ENCODE results near the gene PGBD5. TPM values are rescaled to one million over a fixed set of nuclear protein-coding genes. Genes with fewer than 3 reads are reported as not detected.
"Not testable (repeated sequence)": the region's sequence is repeated elsewhere in the genome, so short reads cannot be mapped to it uniquely, and the experiment has no call there.

Gene PGBD5
- polyA plus RNA-seq (2012; ENCODE audit: insufficient read depth, insufficient read length), result 3.4 TPM

GRCh38 chr1:230426246-230427093, at the start of gene PGBD5:
Gene PGBD5, minus strand, starts transcription at chr1:230426332. Its CDS starts 404 bp downstream, at chr1:230425928.
- no peak for DNase-seq (ENCODE audit: low read depth, low spot score)
- peak within 1 kb of the TSS; percentile 55 for H3K4me3 ChIP-seq (ENCODE audit: low read length)

GRCh38 chr1:230474924-230475323, 48.8 kb upstream of the PGBD5 start:
- DNase-seq (ENCODE audit: low read depth, low spot score); H3K4me3 ChIP-seq (ENCODE audit: low read length): not testable (repeated sequence)

- not testable (repeated sequence) for H3K4me3 ChIP-seq (ENCODE audit: low read length); DNase-seq (ENCODE audit: low read depth, low spot score)
Measured at GRCh38 chr1:230470750-230471149, 44.6 kb upstream of the PGBD5 start.

- no peak overlapping the region for H3K4me3 ChIP-seq (ENCODE audit: low read length)
Measured at GRCh38 chr1:230469271-230469670, 43.1 kb upstream of the PGBD5 start.

GRCh38 chr1:230465691-230466090, 39.6 kb upstream of the PGBD5 start:
- H3K4me3 ChIP-seq (ENCODE audit: low read length), result no peak overlapping the region
- no peak for DNase-seq (ENCODE audit: low read depth, low spot score)

More at GRCh38 chr1:230469271-230469670, 43.1 kb upstream of the PGBD5 start:
- no peak for DNase-seq (ENCODE audit: low read depth, low spot score)

GRCh38 chr1:230464671-230465070, 38.5 kb upstream of the PGBD5 start:
- H3K4me3 ChIP-seq (ENCODE audit: low read length), result no peak overlapping the region
- DNase-seq (ENCODE audit: low read depth, low spot score), result no peak

- no peak for DNase-seq (ENCODE audit: low read depth, low spot score)
- H3K4me3 ChIP-seq (ENCODE audit: low read length), result no peak overlapping the region
Measured at GRCh38 chr1:230463760-230464159, 37.6 kb upstream of the PGBD5 start.

GRCh38 chr1:230463326-230463725, 37.2 kb upstream of the PGBD5 start:
- DNase-seq (ENCODE audit: low read depth, low spot score), result no peak
- no peak overlapping the region for H3K4me3 ChIP-seq (ENCODE audit: low read length)

- no peak overlapping the region for H3K4me3 ChIP-seq (ENCODE audit: low read length)
- no peak for DNase-seq (ENCODE audit: low read depth, low spot score)
Measured at GRCh38 chr1:230459465-230459864, 33.3 kb upstream of the PGBD5 start.

GRCh38 chr1:230458509-230458908, 32.4 kb upstream of the PGBD5 start:
- no peak for DNase-seq (ENCODE audit: low read depth, low spot score)
- H3K4me3 ChIP-seq (ENCODE audit: low read length), result no peak overlapping the region

- no peak for DNase-seq (ENCODE audit: low read depth, low spot score)
Measured at GRCh38 chr1:230456478-230456877, 30.3 kb upstream of the PGBD5 start.

GRCh38 chr1:230455291-230455690, 29.2 kb upstream of the PGBD5 start:
- H3K4me3 ChIP-seq (ENCODE audit: low read length), result no peak overlapping the region
- DNase-seq (ENCODE audit: low read depth, low spot score), result no peak

More at GRCh38 chr1:230456478-230456877, 30.3 kb upstream of the PGBD5 start:
- H3K4me3 ChIP-seq (ENCODE audit: low read length), result no peak overlapping the region

- H3K4me3 ChIP-seq (ENCODE audit: low read length), result no peak overlapping the region
- no peak for DNase-seq (ENCODE audit: low read depth, low spot score)
Measured at GRCh38 chr1:230453377-230453776, 27.2 kb upstream of the PGBD5 start.

- no peak overlapping the region for H3K4me3 ChIP-seq (ENCODE audit: low read length)
- no peak for DNase-seq (ENCODE audit: low read depth, low spot score)
Measured at GRCh38 chr1:230441183-230442029, 15.3 kb upstream of the PGBD5 start.

GRCh38 chr1:230435108-230435507, 9.0 kb upstream of the PGBD5 start:
- DNase-seq (ENCODE audit: low read depth, low spot score), result no peak

GRCh38 chr1:230431527-230431926, 5.4 kb upstream of the PGBD5 start:
- no peak for DNase-seq (ENCODE audit: low read depth, low spot score)
- H3K4me3 ChIP-seq (ENCODE audit: low read length), result no peak overlapping the region

More at GRCh38 chr1:230435108-230435507, 9.0 kb upstream of the PGBD5 start:
- H3K4me3 ChIP-seq (ENCODE audit: low read length), result no peak overlapping the region

- no peak overlapping the region for H3K4me3 ChIP-seq (ENCODE audit: low read length)
- no peak for DNase-seq (ENCODE audit: low read depth, low spot score)
Measured at GRCh38 chr1:230430499-230430898, 4.4 kb upstream of the PGBD5 start.

- no peak overlapping the region for H3K4me3 ChIP-seq (ENCODE audit: low read length)
- DNase-seq (ENCODE audit: low read depth, low spot score), result no peak
Measured at GRCh38 chr1:230429067-230429735, 3.1 kb upstream of the PGBD5 start.

- DNase-seq (ENCODE audit: low read depth, low spot score), result no peak
Measured at GRCh38 chr1:230427981-230428380, 1.8 kb upstream of the PGBD5 start.

More at GRCh38 chr1:230427981-230428380, 1.8 kb upstream of the PGBD5 start:
- no peak overlapping the region for H3K4me3 ChIP-seq (ENCODE audit: low read length)
